Cardiac fibroblast (primary cell): ENCODE results near the gene COL8A1.
A peak's percentile ranks its signal among the peaks of the same experiment; 100 is the strongest.

Source experiments
- DNase-seq, 2 donors: peaks; one replicate each; pipeline versions ENCODE4 v3.0.0 to v3.0.0-alpha.2; 2010; ENCODE audit warnings: low read depth in 2 of 2
- H3K4me3 ChIP-seq, 2 donors: replicated peaks in 1 of 2; 1 replicate in 1 of 2; 2 replicates in 1 of 2; pipeline ENCODE4 v1.5.1; 2011; ENCODE audit warnings: low read depth in 2 of 2, low read length in 2 of 2, mild to moderate bottlenecking in 2 of 2, moderate library complexity in 1 of 2
- CTCF ChIP-seq: IDR thresholded peaks from one replicate; pipeline ENCODE4 v1.5.1; 2011; ENCODE audit warnings: low read depth, mild to moderate bottlenecking, low read length, inconsistent platforms

The COL8A1 gene

DNA sequence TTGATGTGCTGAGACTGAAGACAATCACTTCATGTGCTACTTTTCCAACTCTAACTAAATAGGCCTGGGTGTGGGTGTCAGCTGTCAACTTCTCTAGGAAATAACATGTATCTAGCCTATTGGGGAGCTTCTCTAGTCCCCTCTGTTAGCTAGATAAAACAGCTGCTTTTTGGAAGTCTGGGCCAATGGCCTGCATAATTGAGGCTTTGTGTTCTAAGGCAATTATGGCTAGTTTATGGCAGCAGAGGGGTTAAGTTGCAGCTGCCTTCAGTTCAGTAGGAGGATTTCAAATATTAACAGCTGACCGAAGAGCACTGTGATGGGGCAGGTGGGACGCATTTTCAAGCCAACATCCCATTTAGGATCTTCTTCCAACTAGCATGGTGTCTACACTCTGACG lies 6.4 kb downstream of the COL8A1 start:
- no peak for TF ChIP-seq CTCF
- no peak for DNase-seq
- peak overlapping the region in 1 of 2 donors; percentile 8 for H3K4me3 ChIP-seq

- peak; percentile 81 to 86 for DNase-seq
- no peak overlapping the region for H3K4me3 ChIP-seq
- peak; percentile 74 for TF ChIP-seq CTCF
Observed at GRCh38 chr3:99645277-99646106, 7.1 kb downstream of the COL8A1 start.

- no peak overlapping the region for H3K4me3 ChIP-seq
- peak in 1 of 2 donors; percentile 51 for DNase-seq
- no peak for TF ChIP-seq CTCF
Observed at GRCh38 chr3:99646107-99646435, 7.7 kb downstream of the COL8A1 start.

DNA sequence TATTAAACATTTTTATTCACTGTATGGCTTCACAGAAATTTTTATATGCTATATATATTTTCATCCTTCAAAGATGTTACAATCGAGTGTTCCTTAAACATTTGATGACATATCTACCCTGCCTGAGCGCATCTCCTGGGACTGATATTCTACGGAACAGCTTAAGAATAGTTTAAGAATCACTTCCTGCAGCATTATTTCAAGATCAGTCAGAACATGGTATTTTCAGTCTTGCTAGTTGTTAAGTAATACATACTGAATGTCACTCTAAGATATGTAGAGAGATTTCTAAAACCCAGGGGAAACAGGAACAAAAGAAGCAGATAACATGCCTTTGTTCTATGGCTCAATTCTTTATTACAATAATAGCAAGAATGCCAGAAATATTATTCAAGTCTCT lies 8.7 kb downstream of the COL8A1 start:
- H3K4me3 ChIP-seq: no peak overlapping the region
- DNase-seq: peak; percentile 58 to 92
- TF ChIP-seq CTCF: no peak

DNA sequence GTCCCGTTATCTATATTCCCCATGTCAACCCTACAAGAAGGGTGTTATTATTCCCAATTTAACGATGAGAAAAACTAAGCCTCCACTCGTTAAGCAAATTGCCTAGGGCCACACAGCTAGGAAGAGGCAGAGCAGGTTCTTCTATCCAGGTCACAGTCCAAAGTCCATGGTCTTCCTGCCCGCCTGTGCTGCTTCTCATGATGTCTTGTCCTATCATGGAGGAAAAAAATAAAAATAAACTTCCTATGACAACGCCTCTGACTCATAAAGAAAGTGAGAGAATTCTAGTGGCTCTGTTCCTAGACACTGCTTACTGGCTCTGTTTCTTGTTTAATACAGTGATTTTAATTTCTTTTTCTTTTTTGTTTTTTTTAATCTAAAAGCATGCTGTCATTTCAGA lies 9.7 kb downstream of the COL8A1 start:
- DNase-seq: peak; percentile 62 to 80
- H3K4me3 ChIP-seq: no peak overlapping the region
- no peak for TF ChIP-seq CTCF

- TF ChIP-seq CTCF: no peak
- no peak for DNase-seq
- H3K4me3 ChIP-seq: no peak overlapping the region
Observed at GRCh38 chr3:99648516-99648915, 10.1 kb downstream of the COL8A1 start.

DNA sequence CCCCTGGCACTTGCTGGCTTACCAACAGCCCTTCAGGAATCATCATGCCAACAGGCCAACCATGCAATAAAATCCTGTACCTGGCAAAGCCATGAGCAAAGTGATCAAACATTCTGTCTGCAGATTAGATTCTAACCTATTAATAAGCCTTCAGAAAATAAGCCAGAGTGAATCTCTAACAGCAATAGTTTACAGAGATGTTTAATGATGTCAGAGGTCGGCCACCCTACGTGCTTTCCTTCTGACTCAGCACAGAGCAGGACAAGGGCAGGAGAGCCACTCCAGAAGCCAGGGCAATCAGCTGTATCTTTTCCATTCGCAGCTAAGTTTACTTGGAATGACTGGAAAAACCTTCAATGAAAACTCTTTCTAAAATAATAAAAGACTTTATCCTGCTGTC lies 13.1 kb downstream of the COL8A1 start:
- no peak for TF ChIP-seq CTCF
- H3K4me3 ChIP-seq: no peak overlapping the region
- peak; percentile 78 to 82 for DNase-seq
